ENCODE measurements around the gene RBM6. TPM values are rescaled to one million over a fixed set of nuclear protein-coding genes. Genes with fewer than 3 reads are reported as not detected.

The RBM6 gene
- total RNA-seq, 1 experiment from 2014 or later = 58.3 TPM

GRCh38 chr3:49908373-49909199, 31.4 kb upstream of the RBM6 start:
- H3K4me2 ChIP-seq (ENCODE audit: low read length) = no peak overlapping the region
- peaks cover 24 to 30% of the 10 kb centered on the region in 2 experiments for H3K4me1 ChIP-seq (ENCODE audit: control insufficient read depth in 1 of 2, insufficient read depth in 2 of 2, low read length in 2 of 2)
- RAD21 ChIA-PET (ENCODE audit: low non-redundant PET in 1 of 2, low total read pairs in 2 of 2, uncharacterized antibody in 2 of 2, unreplicated experiment in 2 of 2) = interaction anchor here in 1 of 2 experiments (0.6 kb wide), 1 partner anchor 404 kb away, joined by 4 read pairs; no protein-coding TSS in a partner anchor
- H3K4me3 ChIP-seq (replicated peaks in 1 of 2; ENCODE audit: low read depth in 1 of 2, low read length in 2 of 2) = no peak overlapping the region
- TF ChIP-seq ZNF274 (IDR thresholded peaks at IDR 0.05; ENCODE audit: low read depth, low read length) (no peak), ZFX (IDR thresholded peaks at IDR 0.05) (no peak), POLR2A (IDR thresholded peaks at IDR 0.05; ENCODE audit: borderline replicate concordance, extremely low read depth, insufficient read depth, insufficient read length) (no peak), CEBPB (IDR thresholded peaks at IDR 0.05; ENCODE audit: low read depth) (no peak)
- no peaks in the 10 kb centered on the region for H3K27me3 ChIP-seq (ENCODE audit: insufficient read depth, low read length)
- intact Hi-C loops (cut with micrococcal nuclease) = no loop called here
- CTCF ChIA-PET = no interaction called here
- no peak overlapping the region for H2AFZ ChIP-seq (ENCODE audit: low read depth, low read length, poor library complexity, severe bottlenecking)
- H4K20me1 ChIP-seq (ENCODE audit: insufficient read depth) = no peaks in the 10 kb centered on the region
- no TSS peak for BruUV-seq (replicated peaks)
- POLR2A ChIA-PET = interaction anchor here (1.6 kb wide), 1 partner anchor 16 kb away, joined by 7 read pairs; no protein-coding TSS in a partner anchor
- H3K9me3 ChIP-seq (ENCODE audit: control insufficient read depth in 1 of 2, insufficient read depth in 1 of 2, low read depth in 1 of 2, low read length in 2 of 2) = no peaks in the 10 kb centered on the region
- ATAC-seq (no peak), DNase-seq (ENCODE audit: low read depth, low spot score) (no peak)
- H3K36me3 ChIP-seq (ENCODE audit: control insufficient read depth in 1 of 2, insufficient read depth in 2 of 2, low read length in 2 of 2) = 0 out of 4 replicates have a peak, but pooled peaks cover 0 to 6% of the 10 kb centered on the region in 2 experiments
- no peak overlapping the region for H3K9ac ChIP-seq (ENCODE audit: low read length)
- H3K9me2 ChIP-seq (ENCODE audit: insufficient read depth) = no peaks in the 10 kb centered on the region
- H3K79me2 ChIP-seq (ENCODE audit: insufficient read depth, low read length) = peaks cover 15% of the 10 kb centered on the region
- H3K27ac ChIP-seq (ENCODE audit: low read depth, low read length) = no peak overlapping the region

GRCh38 chr3:49910409-49911123, 29.4 kb upstream of the RBM6 start:
- Histone ChIP-seq H3K27me3 (ENCODE audit: insufficient read depth, low read length) (no peaks in the 10 kb centered on the region), H3K4me1 (ENCODE audit: control insufficient read depth in 1 of 2, insufficient read depth in 2 of 2, low read length in 2 of 2) (peaks cover 8 to 12% of the 10 kb centered on the region in 2 experiments), H2AFZ (ENCODE audit: low read depth, low read length, poor library complexity, severe bottlenecking) (no peak overlapping the region), H4K20me1 (ENCODE audit: insufficient read depth) (no peaks in the 10 kb centered on the region), H3K79me2 (ENCODE audit: insufficient read depth, low read length) (peaks cover 2% of the 10 kb centered on the region; the same call in 1 of the 2 replicates), H3K27ac (ENCODE audit: low read depth, low read length) (no peak overlapping the region), H3K9me3 (ENCODE audit: control insufficient read depth in 1 of 2, insufficient read depth in 1 of 2, low read depth in 1 of 2, low read length in 2 of 2) (no peaks in the 10 kb centered on the region), H3K4me3 (replicated peaks in 1 of 2; ENCODE audit: low read depth in 1 of 2, low read length in 2 of 2) (no peak overlapping the region), H3K36me3 (ENCODE audit: control insufficient read depth in 1 of 2, insufficient read depth in 2 of 2, low read length in 2 of 2) (0 out of 4 replicates have a peak, but pooled peaks cover 0 to 6% of the 10 kb centered on the region in 2 experiments), H3K9ac (ENCODE audit: low read length) (no peak overlapping the region), H3K4me2 (ENCODE audit: low read length) (no peak overlapping the region), H3K9me2 (ENCODE audit: insufficient read depth) (no peaks in the 10 kb centered on the region)
- ChIA-PET POLR2A (no interaction called here), CTCF (interaction anchor here (0.9 kb wide), 1 partner anchor 71 kb away, joined by 3 read pairs; no protein-coding TSS in a partner anchor), RAD21 (ENCODE audit: low non-redundant PET in 1 of 2, low total read pairs in 2 of 2, uncharacterized antibody in 2 of 2, unreplicated experiment in 2 of 2) (interaction anchor here in 1 of 2 experiments (1.0 kb wide), 1 partner anchor 209 kb away, joined by 3 read pairs; no protein-coding TSS in a partner anchor)
- ATAC-seq (no peak), DNase-seq (ENCODE audit: low read depth, low spot score) (no peak)
- intact Hi-C loops (cut with micrococcal nuclease) = no loop called here
- BruUV-seq (replicated peaks) = no TSS peak
- no peak for TF ChIP-seq ELF1 (IDR thresholded peaks at IDR 0.05; ENCODE audit: borderline replicate concordance, low read depth)
- TF ChIP-seq REST (IDR thresholded peaks at IDR 0.05; ENCODE audit: low read depth) = no peak
- no peak for TF ChIP-seq EZH2phosphoT487 (IDR thresholded peaks at IDR 0.05; ENCODE audit: borderline replicate concordance)
- TF ChIP-seq POLR2AphosphoS5 (IDR thresholded peaks at IDR 0.05; ENCODE audit: low read depth, low read length) = no peak
- no peak for TF ChIP-seq SIN3A (IDR thresholded peaks at IDR 0.05; ENCODE audit: low read depth)
- TF ChIP-seq ZBTB33 (IDR thresholded peaks at IDR 0.05; ENCODE audit: extremely low read depth, insufficient replicate concordance, low read length) = no peak
- no peak for TF ChIP-seq CBX3 (IDR thresholded peaks at IDR 0.05; ENCODE audit: low read depth)
- no peak for TF ChIP-seq EZH2 (IDR thresholded peaks at IDR 0.05)
